HG02938 (cell line): ENCODE measurements around the gene HPSE2.

Experiments used
- ATAC-seq: cut with Tn5 transposase; IDR thresholded peaks from one replicate; pipeline ENCODE4 v1.9.1; 2021; ENCODE audit warnings: mild to moderate bottlenecking, moderate library complexity; ENCODE audit not compliant: unreplicated experiment

Gene HPSE2

DNA sequence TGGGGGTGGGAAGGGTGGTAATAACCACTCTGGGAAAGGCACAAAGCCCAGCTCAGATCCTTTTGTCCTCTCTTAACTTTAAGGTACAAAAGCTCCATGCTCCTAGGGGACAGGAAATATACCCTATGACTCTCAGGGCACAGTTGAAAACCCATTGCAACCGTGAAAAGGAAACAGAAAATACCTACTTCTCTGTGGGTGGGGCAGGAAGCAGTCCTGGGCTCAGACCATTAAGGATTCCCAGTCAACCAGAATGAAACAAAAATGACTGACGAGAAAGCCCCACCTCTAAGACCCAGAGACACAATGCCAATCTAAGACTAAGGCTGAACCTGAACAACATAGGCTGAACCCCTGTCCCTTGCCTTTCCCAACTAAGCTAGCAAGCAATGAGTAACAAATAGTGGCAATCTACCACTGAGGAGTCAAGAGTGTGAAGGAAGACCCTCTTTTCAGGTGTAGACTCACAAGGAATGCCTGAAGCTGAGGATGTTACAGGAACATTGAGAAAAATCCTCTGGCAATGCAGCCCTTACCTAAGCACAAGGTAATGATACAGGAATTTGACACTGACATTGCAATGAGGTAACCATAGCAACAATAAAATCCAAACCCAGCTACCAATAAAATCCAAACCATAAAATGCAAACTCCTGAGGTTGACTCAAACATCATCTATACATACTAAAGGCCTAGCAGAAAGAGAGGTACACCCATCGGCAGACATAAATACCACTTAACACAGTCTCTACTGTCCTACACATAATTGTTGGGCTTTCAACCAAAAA is 380.1 kb downstream of the HPSE2 start:
- no peak for ATAC-seq

GRCh38 chr10:98852686-98853085 is 383.0 kb downstream of the HPSE2 start:
- no peak for ATAC-seq

- no peak for ATAC-seq
Measured at GRCh38 chr10:98848361-98848760, 387.3 kb downstream of the HPSE2 start.

- no peak for ATAC-seq
Measured at GRCh38 chr10:98846787-98847186, 388.9 kb downstream of the HPSE2 start.

GRCh38 chr10:98833542-98833941 is 402.1 kb downstream of the HPSE2 start:
- ATAC-seq = no peak

- ATAC-seq = no peak
Measured at GRCh38 chr10:98832738-98833137, 402.9 kb downstream of the HPSE2 start.

DNA sequence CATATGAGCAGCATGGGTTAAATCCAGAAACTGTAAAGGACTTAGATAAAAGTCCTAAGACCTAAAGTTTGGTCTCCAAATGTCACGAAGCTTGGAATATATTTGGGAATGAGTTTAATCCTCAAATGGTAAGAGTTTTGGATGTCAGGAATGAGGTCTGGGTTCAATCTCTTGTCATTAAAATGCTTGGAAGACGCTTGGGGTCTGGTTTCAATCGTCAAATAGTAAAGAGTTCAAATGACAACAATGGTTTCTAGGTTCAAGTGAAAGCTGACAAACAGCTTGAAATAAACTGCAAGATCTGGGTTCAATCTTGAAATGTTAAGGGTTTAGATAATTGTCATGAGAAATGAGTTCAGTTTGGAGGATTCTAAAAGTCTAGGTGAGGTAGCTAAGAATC is 403.5 kb downstream of the HPSE2 start:
- no peak for ATAC-seq

DNA sequence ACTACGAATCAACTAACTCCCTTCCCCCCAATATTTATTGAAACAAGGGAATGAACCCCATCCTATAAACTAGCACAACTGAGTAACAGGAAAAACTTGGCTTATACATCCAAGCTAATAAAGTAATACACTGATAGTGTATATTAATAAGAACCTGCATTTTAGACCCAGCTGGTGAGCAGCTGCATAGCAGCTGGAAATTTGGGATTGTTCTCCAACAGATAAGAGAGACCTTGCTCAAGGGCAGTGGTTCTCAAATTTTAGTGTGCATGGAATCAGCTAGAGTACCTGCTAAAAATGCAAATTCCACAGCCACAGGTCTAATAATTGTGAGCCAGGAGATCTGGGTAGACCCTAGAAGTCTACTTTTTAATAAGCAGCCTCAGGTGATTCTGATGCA is 404.3 kb downstream of the HPSE2 start:
- no peak for ATAC-seq

- ATAC-seq = no peak
Measured at GRCh38 chr10:98825741-98826140, 409.9 kb downstream of the HPSE2 start.

- no peak for ATAC-seq
Measured at GRCh38 chr10:98817396-98817795, 418.3 kb downstream of the HPSE2 start.

DNA sequence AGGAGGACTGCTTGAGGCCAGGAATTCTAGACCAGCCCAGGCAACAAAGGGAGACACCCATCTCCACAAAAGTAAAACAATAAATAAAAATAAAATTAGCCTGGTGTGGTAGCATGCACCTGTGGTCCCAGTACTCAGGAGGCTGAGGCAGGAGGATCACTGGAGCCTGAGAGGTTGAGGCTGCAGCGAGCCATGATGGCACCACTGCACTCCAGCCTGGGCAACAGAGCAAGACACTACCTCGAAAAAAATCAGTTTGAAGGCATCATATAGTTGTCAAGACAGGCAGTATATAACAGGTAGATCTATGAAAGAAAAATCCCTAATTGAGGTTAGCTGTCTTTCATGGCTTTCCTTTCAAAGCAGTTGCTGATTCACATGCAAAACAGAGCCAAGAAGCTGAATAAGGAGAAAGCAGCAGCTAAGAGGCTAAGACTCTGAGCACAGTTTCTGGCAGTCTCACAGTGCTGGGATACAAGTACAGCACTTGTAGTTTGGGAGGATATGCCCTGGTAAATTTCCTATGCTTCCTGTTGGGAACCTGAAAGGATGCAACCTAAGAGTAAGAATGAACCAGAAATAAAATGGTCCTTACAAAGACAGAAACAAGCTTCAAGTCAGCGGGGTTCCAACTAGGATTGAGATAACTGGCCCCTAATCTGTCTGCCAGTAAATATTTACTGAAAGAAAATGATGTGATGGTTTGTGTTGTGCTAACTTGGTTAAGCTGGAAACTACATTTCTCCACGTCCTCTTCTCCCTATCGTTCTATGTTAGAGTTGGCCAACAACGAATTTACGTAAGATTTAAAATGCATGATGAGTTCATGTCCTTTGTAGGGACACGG is 420.4 kb downstream of the HPSE2 start:
- no peak for ATAC-seq

DNA sequence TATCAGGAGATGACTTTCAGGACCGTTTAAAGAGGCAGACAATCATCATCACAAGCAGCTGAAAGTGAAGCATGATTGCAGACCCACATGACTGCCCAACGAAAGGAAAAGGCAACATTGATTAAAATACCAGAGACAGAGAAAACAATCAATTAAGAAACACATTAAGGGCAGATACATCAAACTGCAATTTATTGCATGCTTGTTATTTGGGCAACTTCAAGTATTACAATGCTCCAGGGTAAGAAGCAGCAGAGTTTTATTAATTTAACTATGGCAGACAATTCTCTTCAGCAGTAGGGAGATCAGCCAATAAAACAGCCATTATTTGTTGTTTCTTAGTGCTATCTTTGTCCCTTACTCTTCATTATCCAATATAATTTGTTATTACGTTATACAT is 421.2 kb downstream of the HPSE2 start:
- no peak for ATAC-seq

- ATAC-seq = no peak
Measured at GRCh38 chr10:98808282-98808892, 427.3 kb downstream of the HPSE2 start.

- no peak for ATAC-seq
Measured at GRCh38 chr10:98800263-98800662, 435.4 kb downstream of the HPSE2 start.

GRCh38 chr10:98795467-98795866 is 440.2 kb downstream of the HPSE2 start:
- ATAC-seq = no peak

GRCh38 chr10:98790817-98791216 is 444.8 kb downstream of the HPSE2 start:
- no peak for ATAC-seq

DNA sequence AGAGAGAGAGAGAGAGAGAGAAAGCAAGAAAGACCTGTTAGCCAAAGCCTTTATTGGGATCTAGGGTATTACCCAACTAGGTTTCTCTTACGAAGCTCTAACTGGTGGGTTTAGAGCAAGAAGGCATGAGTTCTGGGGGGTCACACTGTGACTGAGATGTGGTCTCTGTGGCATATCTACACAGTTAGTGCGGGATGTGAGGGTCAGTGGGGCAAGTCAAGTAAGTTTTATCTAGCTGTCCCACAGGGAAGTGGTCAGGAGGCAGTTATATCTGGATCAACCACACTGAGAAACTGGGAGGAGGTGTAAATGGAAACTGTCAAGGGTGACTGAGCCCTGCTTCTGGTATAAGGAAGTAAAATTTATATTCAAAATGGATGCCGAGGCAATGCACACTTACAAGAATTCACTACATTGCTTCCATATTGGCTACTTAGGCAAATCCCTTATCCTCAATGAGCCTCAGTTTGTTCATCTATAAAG is 457.3 kb downstream of the HPSE2 start:
- ATAC-seq = no peak

DNA sequence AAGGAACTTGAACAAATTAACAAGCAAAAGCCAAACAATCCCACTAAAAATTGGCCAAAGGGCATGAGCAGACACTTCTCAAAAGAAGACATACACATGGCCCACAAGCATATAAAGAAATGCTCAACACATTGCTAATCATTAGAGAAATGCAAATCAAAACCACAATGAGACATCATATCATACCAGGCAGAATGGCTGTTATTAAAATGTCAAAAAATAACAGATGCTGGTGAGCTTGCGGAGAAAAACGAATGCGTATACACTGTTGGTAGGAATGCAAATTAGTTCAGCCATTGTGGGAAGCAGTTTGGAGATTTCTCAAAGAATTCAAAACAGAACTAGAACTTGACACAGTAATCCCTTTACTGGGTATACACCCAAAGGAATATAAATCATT is 477.2 kb downstream of the HPSE2 start:
- ATAC-seq = no peak

DNA sequence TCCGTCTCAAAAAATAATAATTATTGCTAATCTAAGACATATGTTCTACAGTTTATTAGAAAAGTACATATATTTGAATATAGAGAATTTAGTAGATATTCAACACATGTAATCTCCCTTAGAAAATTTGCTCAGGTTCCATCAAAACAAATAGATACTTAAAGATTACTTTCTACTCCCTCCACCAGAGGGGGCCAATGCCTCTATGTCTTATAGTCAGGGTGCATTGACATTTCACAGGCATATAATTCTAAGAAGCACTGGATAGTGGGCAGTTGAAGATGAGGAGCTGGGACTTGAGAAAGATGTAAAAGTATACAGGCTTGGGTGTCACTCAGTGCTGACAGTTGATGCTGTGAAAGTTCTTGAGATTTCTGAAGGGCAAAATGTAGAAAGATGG is 487.4 kb downstream of the HPSE2 start:
- no peak for ATAC-seq

- no peak for ATAC-seq
Measured at GRCh38 chr10:98745645-98746044, 490.0 kb downstream of the HPSE2 start.

DNA sequence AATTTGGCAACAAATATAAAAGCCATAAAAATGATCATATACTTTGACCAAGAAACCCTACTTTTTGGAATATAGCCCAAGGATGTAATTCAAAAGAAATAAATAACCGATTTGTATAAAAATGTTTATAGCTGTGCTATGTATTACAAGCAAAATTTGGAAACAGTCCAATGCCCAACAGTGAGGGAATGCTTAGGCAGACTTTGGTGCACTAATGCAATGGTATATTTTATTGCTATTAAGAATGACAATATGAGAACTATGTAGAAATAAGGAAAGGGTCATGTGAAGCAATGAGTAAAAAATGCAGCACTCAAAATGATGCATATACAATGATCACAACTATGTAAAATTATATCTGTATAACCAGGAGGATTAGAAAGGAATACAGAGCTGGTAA is 515.1 kb downstream of the HPSE2 start:
- ATAC-seq = no peak

DNA sequence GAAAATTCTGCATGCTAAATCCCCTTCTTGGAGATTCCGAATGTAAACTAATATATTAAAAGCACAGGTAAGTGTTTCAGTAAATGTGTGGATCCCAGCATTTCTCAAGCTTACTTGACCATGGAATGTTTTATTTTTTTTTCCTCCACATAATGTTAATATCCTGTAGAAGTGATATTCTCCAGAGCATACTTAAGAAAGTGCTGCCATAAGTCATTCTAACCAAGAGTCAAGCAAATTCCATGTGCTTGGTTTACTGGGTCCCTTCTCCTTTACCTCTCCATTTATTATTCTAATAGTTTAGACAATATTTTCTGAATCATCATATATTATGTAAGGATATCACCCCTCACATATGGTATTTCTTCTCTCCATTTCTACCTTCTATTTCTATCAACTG is 522.1 kb downstream of the HPSE2 start:
- ATAC-seq = no peak
